LNCaP clone FGC (cell line): ENCODE measurements around the gene FAM241A.
"Not testable (repeated sequence)": the region's sequence is repeated elsewhere in the genome, so short reads cannot be mapped to it uniquely, and the experiment has no call there.

ENCODE experiments used
- DNase-seq: peaks from one replicate; pipeline ENCODE4 v3.0.0-alpha.2; 2011; ENCODE audit warnings: low read depth
- H3K4me3 ChIP-seq: 2 replicates; pipeline ENCODE4 v1.5.1; 2011; ENCODE audit warnings: mild to moderate bottlenecking, low read depth, low read length, control low read depth
- TF ChIP-seq, protein P1 (sequence below): IDR thresholded peaks from 2 replicates; pipeline ENCODE4 v1.5.1; 2012; ENCODE audit warnings: mild to moderate bottlenecking; ENCODE audit not compliant: control insufficient read depth, insufficient read depth; ENCODE audit errors: extremely low read depth

The FAM241A gene

DNA sequence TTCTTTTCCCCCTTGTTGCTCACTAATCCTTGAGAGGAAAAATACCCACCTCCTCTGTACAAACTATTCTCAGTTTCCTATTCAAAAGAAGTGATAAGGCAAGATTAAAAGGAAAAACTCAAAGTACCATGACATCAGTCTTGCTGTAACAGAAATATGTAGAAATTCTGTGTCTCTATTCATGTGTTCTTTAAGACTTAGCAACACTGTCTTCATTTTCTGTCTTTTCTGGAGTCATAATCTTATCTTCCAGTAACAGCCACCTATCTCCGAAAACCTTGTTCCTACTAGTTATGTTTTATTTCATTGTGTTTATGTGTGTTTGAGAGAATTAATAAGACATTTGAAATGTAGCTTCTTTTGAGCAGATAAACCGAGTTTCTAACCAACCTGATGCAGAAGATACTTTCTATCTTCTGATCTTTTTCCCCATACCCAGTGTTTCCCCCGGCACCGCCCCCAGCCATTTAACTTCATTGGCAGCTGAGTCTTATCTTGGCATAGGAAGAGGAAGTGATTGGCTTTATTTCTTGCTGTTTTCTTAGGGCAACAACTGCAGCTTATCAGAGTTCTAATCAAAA lies 8.0 kb downstream of the FAM241A start:
- no peak overlapping the region for H3K4me3 ChIP-seq
- no peak for DNase-seq
- TF ChIP-seq, protein P1, sequence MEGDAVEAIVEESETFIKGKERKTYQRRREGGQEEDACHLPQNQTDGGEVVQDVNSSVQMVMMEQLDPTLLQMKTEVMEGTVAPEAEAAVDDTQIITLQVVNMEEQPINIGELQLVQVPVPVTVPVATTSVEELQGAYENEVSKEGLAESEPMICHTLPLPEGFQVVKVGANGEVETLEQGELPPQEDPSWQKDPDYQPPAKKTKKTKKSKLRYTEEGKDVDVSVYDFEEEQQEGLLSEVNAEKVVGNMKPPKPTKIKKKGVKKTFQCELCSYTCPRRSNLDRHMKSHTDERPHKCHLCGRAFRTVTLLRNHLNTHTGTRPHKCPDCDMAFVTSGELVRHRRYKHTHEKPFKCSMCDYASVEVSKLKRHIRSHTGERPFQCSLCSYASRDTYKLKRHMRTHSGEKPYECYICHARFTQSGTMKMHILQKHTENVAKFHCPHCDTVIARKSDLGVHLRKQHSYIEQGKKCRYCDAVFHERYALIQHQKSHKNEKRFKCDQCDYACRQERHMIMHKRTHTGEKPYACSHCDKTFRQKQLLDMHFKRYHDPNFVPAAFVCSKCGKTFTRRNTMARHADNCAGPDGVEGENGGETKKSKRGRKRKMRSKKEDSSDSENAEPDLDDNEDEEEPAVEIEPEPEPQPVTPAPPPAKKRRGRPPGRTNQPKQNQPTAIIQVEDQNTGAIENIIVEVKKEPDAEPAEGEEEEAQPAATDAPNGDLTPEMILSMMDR, result no peak

DNA sequence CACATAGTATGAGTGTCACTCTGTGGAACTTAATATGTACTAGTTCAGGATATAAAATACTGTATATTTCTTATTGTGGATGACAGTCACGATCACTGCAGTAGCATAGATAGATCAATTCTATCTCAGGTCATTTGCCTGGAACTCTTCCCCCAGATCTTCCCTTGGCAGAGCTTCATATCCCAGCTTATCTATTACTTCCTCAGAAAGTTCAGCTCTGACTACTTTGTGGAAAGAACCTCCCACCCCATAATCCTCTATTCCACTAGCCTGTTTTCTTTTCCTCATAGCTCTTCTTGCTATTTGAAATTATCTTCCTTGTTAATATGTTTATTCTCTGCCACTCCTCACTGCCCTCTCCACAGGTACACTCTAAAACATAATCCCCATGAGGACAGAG lies 10.9 kb downstream of the FAM241A start:
- H3K4me3 ChIP-seq, result no peak overlapping the region
- TF ChIP-seq, protein P1, result no peak
- DNase-seq, result no peak

DNA sequence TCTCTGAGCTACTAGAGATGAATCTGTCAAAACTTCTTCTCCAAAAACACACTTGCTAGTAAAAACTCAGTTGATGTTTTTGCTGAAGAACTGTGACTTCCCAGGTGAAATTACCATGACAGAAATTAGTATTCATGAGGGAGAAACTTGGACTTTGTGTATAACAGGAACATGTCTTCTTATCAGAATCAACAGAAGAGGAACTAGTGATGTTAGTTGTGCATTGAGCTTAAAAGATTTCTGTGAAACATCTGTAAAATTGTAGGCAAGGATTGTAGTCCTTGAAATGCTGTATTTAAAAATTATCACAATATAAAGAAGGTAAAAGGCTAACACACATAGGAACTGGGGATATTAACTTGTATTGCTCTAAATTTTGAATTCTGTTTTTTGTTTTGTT lies 11.3 kb downstream of the FAM241A start:
- TF ChIP-seq, protein P1, result no peak
- no peak overlapping the region for H3K4me3 ChIP-seq
- no peak for DNase-seq

DNA sequence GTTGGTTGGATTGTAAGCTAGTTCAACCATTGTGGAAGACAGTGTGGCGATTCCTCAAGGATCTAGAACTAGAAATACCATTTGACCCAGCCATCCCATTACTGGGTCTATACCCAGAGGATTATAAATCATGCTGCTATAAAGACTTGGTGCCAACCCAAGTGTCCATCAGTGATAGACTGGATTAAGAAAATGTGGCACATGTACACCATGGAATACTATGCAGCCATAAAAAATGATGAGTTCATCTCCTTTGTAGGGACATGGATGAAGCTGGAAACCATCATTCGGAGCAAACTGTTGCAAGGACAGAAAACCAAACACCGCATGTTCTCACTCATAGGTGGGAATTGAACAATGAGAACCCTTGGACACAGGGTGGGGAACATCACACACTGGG lies 18.5 kb downstream of the FAM241A start:
- not testable (repeated sequence) for DNase-seq, H3K4me3 ChIP-seq

DNA sequence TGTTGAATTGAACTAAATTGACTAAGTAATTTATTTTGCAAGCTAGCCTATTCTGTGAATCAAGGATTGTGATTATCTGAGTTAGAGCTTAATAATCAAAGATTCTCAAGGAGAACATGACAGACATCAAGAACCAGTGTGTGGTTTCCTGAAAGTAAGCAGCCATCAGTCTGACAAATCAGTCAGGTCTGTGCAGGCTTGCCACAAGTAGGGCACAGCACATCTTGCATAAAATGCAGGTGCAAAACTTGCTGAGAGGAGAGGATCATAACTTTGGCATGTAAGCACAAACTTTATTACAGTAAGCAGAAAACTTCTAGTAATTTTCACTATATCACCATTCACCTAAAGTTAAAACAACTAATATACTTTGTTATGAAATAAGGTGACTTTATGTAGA lies 22.5 kb downstream of the FAM241A start:
- no peak overlapping the region for H3K4me3 ChIP-seq
- TF ChIP-seq, protein P1, result no peak
- no peak for DNase-seq

DNA sequence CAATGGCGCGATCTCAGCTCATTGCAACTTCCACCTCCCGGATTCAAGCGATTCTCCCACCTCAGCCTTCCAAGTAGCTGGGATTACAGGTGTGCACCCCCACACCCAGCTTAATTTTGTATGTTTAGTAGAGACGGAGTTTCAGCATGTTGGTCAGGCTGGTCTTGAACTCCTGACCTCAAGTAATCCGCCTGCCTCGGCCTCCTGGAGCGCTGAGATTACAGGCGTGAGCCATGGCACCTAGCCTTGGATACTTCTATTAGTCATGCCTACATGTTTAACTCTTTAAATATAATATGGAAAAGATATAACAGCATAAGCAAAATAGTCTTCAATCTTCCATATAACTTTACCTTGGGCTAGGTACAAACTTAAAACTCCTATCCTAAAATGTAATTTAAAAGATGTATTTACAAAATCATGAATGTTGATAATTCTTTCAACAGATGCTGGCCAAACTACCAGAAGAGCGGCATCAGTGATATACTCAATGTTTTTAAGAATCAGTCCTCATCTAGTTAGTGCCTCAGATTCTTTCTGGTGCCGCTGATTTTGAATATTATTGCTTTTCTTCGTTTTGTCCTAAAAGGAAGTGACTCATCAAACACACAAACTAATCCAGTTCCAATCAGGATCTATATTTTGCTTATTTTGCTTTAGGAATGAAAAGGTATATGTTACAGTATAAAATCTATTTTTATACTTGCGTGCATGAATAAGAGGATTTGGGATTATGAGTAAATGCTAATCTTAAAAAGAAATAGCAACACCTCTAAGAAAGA lies 23.7 kb downstream of the FAM241A start:
- TF ChIP-seq, protein P1, result no peak
- DNase-seq, result no peak
- H3K4me3 ChIP-seq, result no peak overlapping the region

DNA sequence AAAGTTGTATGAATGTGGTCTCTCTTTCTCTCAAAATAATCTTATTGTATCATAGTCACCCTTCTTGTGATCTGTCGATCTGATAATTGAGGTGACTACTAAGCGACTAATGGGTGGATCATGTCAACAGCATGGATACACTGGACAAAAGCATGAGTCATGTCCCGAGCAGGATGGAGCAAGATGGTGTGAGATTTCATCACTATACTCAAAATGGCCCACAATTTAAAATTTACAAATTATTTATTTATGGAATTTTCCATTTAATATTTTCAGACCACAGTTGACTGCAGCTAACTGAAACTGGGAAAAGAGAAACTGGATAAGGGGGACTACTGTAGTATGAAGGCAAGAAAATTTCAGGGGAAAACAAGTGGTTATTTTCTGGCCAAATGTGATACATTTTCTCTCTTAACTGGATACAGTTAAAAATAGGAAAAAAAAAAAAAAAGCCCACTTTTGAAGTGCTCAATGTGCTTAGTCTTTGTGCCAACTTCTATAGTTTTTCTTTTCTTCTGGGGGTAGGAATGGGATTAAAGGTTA lies 25.3 kb downstream of the FAM241A start:
- no peak overlapping the region for H3K4me3 ChIP-seq
- no peak for DNase-seq
- TF ChIP-seq, protein P1, result no peak

DNA sequence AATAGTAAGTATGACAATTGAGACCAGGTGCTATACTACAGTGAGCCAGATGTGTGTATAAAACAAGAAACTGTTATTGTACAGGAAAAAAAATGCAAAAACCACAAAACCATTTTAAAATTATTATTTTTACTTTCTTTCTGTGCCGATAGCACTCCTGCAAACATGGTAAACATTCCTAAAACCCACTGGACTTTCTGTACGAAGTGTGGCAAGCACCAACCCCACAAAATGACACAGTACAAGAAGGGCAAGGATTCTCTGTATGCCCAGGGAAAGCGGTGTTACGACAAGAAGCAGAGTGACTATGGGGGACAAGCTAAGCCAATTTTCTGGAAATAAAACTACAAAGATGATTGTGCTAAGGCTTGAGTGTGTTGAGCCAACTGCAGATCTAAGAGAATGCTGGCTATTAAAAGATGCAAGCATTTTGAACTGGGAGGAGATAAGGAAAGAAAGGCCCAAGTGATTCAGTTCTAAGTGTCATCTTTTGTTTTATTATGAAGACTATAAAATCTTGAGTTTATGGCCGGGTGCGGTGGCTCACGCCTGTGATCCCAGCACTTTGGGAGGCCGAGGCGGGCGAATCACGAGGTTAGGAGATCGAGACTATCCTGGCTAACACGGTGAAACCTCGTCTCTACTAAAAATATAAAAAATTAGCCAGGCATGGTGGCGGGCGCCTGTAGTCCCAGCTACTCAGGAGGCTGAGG lies 26.0 kb downstream of the FAM241A start:
- DNase-seq, H3K4me3 ChIP-seq: not testable (repeated sequence)
